HepG2 (cell line): Measurements from ENCODE around the gene RUBCNL. TPM values are rescaled to one million over a fixed set of nuclear protein-coding genes. Genes with fewer than 3 reads are reported as not detected.

Source experiments
- ATAC-seq: fragments of 200-7000 bp; cut with Tn5 transposase; 3 replicates; pipeline ENCODE4 v1.9.1; 2020; ENCODE audit warnings: mild to moderate bottlenecking, moderate library complexity
- BruUV-seq: library from RNA; stranded (reverse); fragments of 400-500 nt; replicated peaks from 2 replicates; lab custom pipeline; 2021; lab: Mats Ljungman, UMichigan
- CTCF ChIA-PET: fragments of 300-600 bp; formaldehyde crosslinking; extraction: SDS; loops from one replicate; lab custom pipeline; 2021; ENCODE audit warnings: low total read pairs, inconsistent platforms, low intra/inter-chr PET ratio; lab: Yijun Ruan, JAX
- POLR2A ChIA-PET: fragments of 350-600 bp; sonication (Branson Sonifier 250); formaldehyde crosslinking; loops from one replicate; lab custom pipeline; 2020; ENCODE audit warnings: antibody characterized with exemption, inconsistent platforms; lab: Yijun Ruan, JAX
- DNase-seq: peaks from one replicate; pipeline ENCODE4 v3.0.0-alpha.2; 2015; ENCODE audit warnings: low spot score
- FAIRE-seq: peaks from 3 replicates; lab custom pipeline; 2011; peaks lifted over from hg19 to GRCh38; lab: Jason Lieb, UNC
- H2AFZ ChIP-seq: one replicate; pipeline ENCODE4 v1.6.1; 2011; ENCODE audit warnings: low read length, inconsistent platforms
- H3K27ac ChIP-seq: fragments of 300-600 bp; 3 replicates; pipeline ENCODE4 v1.8.0; 2011; ENCODE audit warnings: mixed run types, mild to moderate bottlenecking, mixed read lengths, low read length, inconsistent platforms; ENCODE audit not compliant: insufficient read depth; ENCODE audit errors: extremely low read length
- H3K27me3 ChIP-seq, 2 experiments: fragments of 200-600 bp in 1 of 2; 2 replicates in 1 of 2; 3 replicates in 1 of 2; pipeline versions ENCODE4 v1.6.0 to v1.8.0; 2011; ENCODE audit warnings: low read length in 2 of 2, mild to moderate bottlenecking in 2 of 2, moderate library complexity in 2 of 2, inconsistent platforms in 1 of 2; ENCODE audit not compliant: insufficient read depth in 2 of 2, control insufficient read depth in 1 of 2
- H3K36me3 ChIP-seq, 2 experiments: fragments of 200-600 bp in 1 of 2; replicated peaks in 1 of 2; 2 replicates in 1 of 2; 3 replicates in 1 of 2; pipeline versions ENCODE4 v1.5.1 to v1.8.0; 2011; ENCODE audit warnings: low read length in 2 of 2, inconsistent platforms in 1 of 2; ENCODE audit not compliant: insufficient read depth in 2 of 2, control insufficient read depth in 1 of 2
- H3K4me1 ChIP-seq: 2 replicates; pipeline ENCODE4 v1.5.1; 2012; ENCODE audit warnings: low read length, inconsistent platforms; ENCODE audit not compliant: insufficient read depth
- H3K4me2 ChIP-seq: 2 replicates; pipeline ENCODE4 v1.6.0; 2011; ENCODE audit warnings: low read depth, low read length, inconsistent platforms
- H3K4me3 ChIP-seq, 3 experiments: fragments of 200-600 bp in 1 of 3; sonication (generic), shearing (Covaris generic) in 1 of 3; replicated peaks in 1 of 3; 2 replicates each; pipeline ENCODE4 v1.5.1; 2011 to 2016; ENCODE audit warnings: low read length in 3 of 3, inconsistent platforms in 2 of 3, low read depth in 2 of 3, mild to moderate bottlenecking in 2 of 3, control low read depth in 1 of 3, mixed read lengths in 1 of 3; ENCODE audit not compliant: insufficient read depth in 1 of 3
- H3K79me2 ChIP-seq: one replicate; pipeline ENCODE4 v1.6.1; 2011; ENCODE audit warnings: low read length, inconsistent platforms; ENCODE audit not compliant: insufficient read depth
- H3K9ac ChIP-seq: 2 replicates; pipeline ENCODE4 v1.6.0; 2011; ENCODE audit warnings: mild to moderate bottlenecking, low read depth, low read length, inconsistent platforms; ENCODE audit not compliant: insufficient read depth
- H3K9me3 ChIP-seq: 2 replicates; pipeline ENCODE4 v1.5.1; 2012; ENCODE audit warnings: mild to moderate bottlenecking, low read length
- H4K20me1 ChIP-seq: 2 replicates; pipeline ENCODE4 v1.6.0; 2011; ENCODE audit warnings: inconsistent platforms, mild to moderate bottlenecking, low read length, moderate library complexity; ENCODE audit not compliant: insufficient read depth
- CEBPB ChIP-seq: IDR thresholded peaks from 2 replicates; pipeline ENCODE4 v1.6.1; 2011; ENCODE audit warnings: low read depth, low read length, improper control_type of control experiment, borderline replicate concordance
- ETV5 ChIP-seq: IDR thresholded peaks from 2 replicates; pipeline ENCODE4 v1.6.1; 2018; ENCODE audit warnings: missing biosample characterization, missing genetic modification reagents, inconsistent platforms, borderline replicate concordance
- HNRNPK ChIP-seq: fragments of 200-400 bp; formaldehyde crosslinking; IDR thresholded peaks from 2 replicates; pipeline ENCODE4 v1.6.1; 2018; ENCODE audit warnings: low read length, low read depth, moderate library complexity, mild to moderate bottlenecking; ENCODE audit not compliant: poor library complexity, severe bottlenecking
- HOXA9 ChIP-seq: sonication (generic); formaldehyde crosslinking; IDR thresholded peaks from 2 replicates; pipeline ENCODE4 v1.8.1; 2022; ENCODE audit warnings: missing genetic modification reagents, mild to moderate bottlenecking, moderate library complexity, borderline replicate concordance
- MTF1 ChIP-seq: sonication (generic); formaldehyde crosslinking; IDR thresholded peaks from 2 replicates; pipeline ENCODE4 v1.5.0; 2020; ENCODE audit warnings: missing genetic modification reagents
- NFE2L2 ChIP-seq: fragments of 150-350 bp; IDR thresholded peaks from 2 replicates; pipeline ENCODE4 v1.6.1; 2014; ENCODE audit warnings: low read length
- PAWR ChIP-seq: sonication (generic); formaldehyde crosslinking; IDR thresholded peaks from 2 replicates; pipeline ENCODE4 v1.4.0; 2020; ENCODE audit warnings: missing genetic modification reagents, mild to moderate bottlenecking, borderline replicate concordance
- RXRB ChIP-seq: IDR thresholded peaks from 2 replicates; pipeline ENCODE4 v1.6.1; 2016; ENCODE audit warnings: borderline replicate concordance, missing genetic modification reagents, missing compliant biosample characterization
- SMARCE1 ChIP-seq: fragments of 450-650 bp; IDR thresholded peaks from 2 replicates; pipeline ENCODE4 v1.6.1; 2017; ENCODE audit warnings: borderline replicate concordance
- ZFP36L2 ChIP-seq: sonication (generic); formaldehyde crosslinking; IDR thresholded peaks from 2 replicates; pipeline ENCODE4 v1.4.0; 2020; ENCODE audit warnings: missing genetic modification reagents
- WGBS: methylation state at CpG from one replicate; pipeline ENCODE4 v1.1.6; 2017; ENCODE audit warnings: low lambda C conversion rate; 5-methylcytosine and 5-hydroxymethylcytosine counted together
- in situ Hi-C: cut with HindIII; loops from 2 replicates; pipeline ENCODE4 v1.10.0; 2017; ENCODE audit warnings: low pct_unique_long_range_greater_than_20kb; ENCODE audit not compliant: extremely low pct_ligation_motif_present
- intact Hi-C: fragments of 100-400 bp; cut with micrococcal nuclease; formaldehyde crosslinking; loops from one replicate; pipeline ENCODE4 v1.10.0; 2022; ENCODE audit not compliant: unreplicated experiment
- polyA plus RNA-seq, 8 experiments: library from polyadenylated mRNA; depleted of rRNA in 3 of 8; stranded (reverse) in 7 of 8; unstranded in 1 of 8; fragments of >200 nt; fragmentation: Illumina TruSeq in 4 of 8; extraction: Trizol in 4 of 8; gene quantifications; 2 replicates each; pipeline versions ENCODE4 v1.2.1 to v1.2.3, GENCODE V29; 2011 to 2016; ENCODE audit warnings: low read depth in 4 of 8, missing spikeins in 1 of 8, mixed read lengths in 1 of 8; ENCODE audit not compliant: insufficient read depth in 1 of 8
- total RNA-seq, 5 experiments: library from RNA; depleted of rRNA; stranded (reverse); fragments of >200 nt; fragmentation: Illumina TruSeq; extraction: Trizol; gene quantifications; 2 replicates each; pipeline ENCODE4 v1.2.3, GENCODE V29; 2016; ENCODE audit warnings: low read depth in 1 of 5
- TF ChIP-seq, protein P1 (sequence below): sonication (generic); formaldehyde crosslinking; IDR thresholded peaks from 2 replicates; pipeline ENCODE4 v1.4.0; 2020; ENCODE audit warnings: mild to moderate bottlenecking, missing genetic modification reagents, borderline replicate concordance
- TF ChIP-seq, protein P2 (sequence below): IDR thresholded peaks from 2 replicates; pipeline ENCODE4 v1.6.1; 2016

The RUBCNL gene
- total and polyA plus RNA-seq, 2 of the 13 experiments (the other 11 are each of a cell fraction or from before 2014, with no cell fraction given), result not detected

DNA sequence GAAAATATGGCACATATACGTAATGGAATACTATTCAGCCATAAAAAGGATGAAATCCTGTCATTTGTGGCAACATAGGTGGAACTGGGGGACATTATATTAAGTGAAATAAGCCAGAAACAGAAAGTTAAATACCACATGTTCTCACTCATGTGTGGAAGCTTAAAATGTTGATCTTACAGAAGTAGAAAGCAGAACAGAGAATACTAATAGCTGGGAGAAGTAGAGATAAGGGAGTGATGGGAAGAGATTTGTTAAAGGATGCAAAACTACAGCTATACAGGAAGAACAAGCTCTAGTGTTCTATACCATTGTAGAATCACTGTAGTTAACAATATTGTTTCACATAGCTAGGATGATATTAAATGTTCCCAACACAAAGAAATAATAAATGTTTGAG, 68.1 kb downstream of the RUBCNL start:
- CTCF ChIA-PET, result no interaction called here
- in situ Hi-C loops, result no loop called here
- no peaks in the 10 kb centered on the region for H3K36me3 ChIP-seq

More for the DNA sequence above, 68.1 kb downstream of the RUBCNL start:
- Histone ChIP-seq H3K9ac (no peak overlapping the region), H3K79me2 (no peaks in the 10 kb centered on the region), H4K20me1 (no peaks in the 10 kb centered on the region), H3K4me3 (no peak overlapping the region), H2AFZ (no peak overlapping the region), H3K9me3 (no peaks in the 10 kb centered on the region), H3K27me3 (peaks cover 0 to 6% of the 10 kb centered on the region in 2 experiments; a peak in 2 of 5 replicates)
- 7% methylated on average over 1 of the region's 1 CpG for WGBS
- intact Hi-C loops, result no loop called here
- no peak for FAIRE-seq
- TF ChIP-seq PAWR, result no peak
- TF ChIP-seq ETV5 (CRISPR knock-in tag), result no peak
- no peak for TF ChIP-seq NFE2L2
- TF ChIP-seq HOXA9 (CRISPR knock-in tag), result no peak
- TF ChIP-seq, protein P1, sequence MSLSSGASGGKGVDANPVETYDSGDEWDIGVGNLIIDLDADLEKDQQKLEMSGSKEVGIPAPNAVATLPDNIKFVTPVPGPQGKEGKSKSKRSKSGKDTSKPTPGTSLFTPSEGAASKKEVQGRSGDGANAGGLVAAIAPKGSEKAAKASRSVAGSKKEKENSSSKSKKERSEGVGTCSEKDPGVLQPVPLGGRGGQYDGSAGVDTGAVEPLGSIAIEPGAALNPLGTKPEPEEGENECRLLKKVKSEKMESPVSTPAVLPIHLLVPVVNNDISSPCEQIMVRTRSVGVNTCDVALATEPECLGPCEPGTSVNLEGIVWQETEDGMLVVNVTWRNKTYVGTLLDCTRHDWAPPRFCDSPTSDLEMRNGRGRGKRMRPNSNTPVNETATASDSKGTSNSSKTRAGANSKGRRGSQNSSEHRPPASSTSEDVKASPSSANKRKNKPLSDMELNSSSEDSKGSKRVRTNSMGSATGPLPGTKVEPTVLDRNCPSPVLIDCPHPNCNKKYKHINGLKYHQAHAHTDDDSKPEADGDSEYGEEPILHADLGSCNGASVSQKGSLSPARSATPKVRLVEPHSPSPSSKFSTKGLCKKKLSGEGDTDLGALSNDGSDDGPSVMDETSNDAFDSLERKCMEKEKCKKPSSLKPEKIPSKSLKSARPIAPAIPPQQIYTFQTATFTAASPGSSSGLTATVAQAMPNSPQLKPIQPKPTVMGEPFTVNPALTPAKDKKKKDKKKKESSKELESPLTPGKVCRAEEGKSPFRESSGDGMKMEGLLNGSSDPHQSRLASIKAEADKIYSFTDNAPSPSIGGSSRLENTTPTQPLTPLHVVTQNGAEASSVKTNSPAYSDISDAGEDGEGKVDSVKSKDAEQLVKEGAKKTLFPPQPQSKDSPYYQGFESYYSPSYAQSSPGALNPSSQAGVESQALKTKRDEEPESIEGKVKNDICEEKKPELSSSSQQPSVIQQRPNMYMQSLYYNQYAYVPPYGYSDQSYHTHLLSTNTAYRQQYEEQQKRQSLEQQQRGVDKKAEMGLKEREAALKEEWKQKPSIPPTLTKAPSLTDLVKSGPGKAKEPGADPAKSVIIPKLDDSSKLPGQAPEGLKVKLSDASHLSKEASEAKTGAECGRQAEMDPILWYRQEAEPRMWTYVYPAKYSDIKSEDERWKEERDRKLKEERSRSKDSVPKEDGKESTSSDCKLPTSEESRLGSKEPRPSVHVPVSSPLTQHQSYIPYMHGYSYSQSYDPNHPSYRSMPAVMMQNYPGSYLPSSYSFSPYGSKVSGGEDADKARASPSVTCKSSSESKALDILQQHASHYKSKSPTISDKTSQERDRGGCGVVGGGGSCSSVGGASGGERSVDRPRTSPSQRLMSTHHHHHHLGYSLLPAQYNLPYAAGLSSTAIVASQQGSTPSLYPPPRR (CRISPR knock-in tag), result no peak
- TF ChIP-seq SMARCE1, result no peak
- no peak for TF ChIP-seq HNRNPK
- no peak for TF ChIP-seq CEBPB
- no peak for TF ChIP-seq ZFP36L2
- TF ChIP-seq RXRB (CRISPR knock-in tag), result no peak
- TF ChIP-seq MTF1 (CRISPR knock-in tag), result no peak
- TF ChIP-seq, protein P2, sequence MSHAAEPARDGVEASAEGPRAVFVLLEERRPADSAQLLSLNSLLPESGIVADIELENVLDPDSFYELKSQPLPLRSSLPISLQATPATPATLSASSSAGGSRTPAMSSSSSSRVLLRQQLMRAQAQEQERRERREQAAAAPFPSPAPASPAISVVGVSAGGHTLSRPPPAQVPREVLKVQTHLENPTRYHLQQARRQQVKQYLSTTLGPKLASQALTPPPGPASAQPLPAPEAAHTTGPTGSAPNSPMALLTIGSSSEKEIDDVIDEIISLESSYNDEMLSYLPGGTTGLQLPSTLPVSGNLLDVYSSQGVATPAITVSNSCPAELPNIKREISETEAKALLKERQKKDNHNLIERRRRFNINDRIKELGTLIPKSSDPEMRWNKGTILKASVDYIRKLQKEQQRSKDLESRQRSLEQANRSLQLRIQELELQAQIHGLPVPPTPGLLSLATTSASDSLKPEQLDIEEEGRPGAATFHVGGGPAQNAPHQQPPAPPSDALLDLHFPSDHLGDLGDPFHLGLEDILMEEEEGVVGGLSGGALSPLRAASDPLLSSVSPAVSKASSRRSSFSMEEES (CRISPR knock-in tag), result no peak
- TF ChIP-seq, all 625 proteins: peak for 0
- H3K4me1 ChIP-seq, result no peaks in the 10 kb centered on the region
- BruUV-seq, result no TSS peak
- POLR2A ChIA-PET, result no interaction called here
- no peak for ATAC-seq
- no peak overlapping the region for H3K27ac ChIP-seq
- DNase-seq, result no peak
- H3K4me2 ChIP-seq, result no peak overlapping the region
